Fibroblast of skin of abdomen (primary cell): ENCODE results near the gene AGBL4.

ENCODE experiments used
- DNase-seq: peaks from one replicate; pipeline ENCODE4 v3.0.0-alpha.2; 2013

AGBL4 gene

DNA sequence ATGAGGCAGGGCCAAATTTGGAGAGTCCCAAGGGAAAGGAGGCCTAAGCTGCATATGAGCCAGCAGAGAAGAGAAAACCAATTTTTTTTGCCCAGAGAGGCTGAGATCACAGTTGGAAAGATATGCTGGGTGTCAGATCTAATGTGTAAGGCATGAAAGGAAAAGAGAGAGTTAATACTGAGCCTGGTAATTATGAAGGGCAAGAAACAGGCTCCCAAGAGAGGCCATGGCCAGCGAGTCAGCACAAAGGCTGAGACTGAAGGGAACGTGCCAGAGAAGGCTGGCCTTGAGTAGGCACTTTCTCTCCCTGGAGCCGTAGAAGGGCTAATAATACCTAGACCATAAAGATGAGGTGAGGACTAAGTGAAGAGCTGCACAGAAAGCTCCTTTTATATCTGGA lies 1215.3 kb downstream of the AGBL4 start:
- no peak for DNase-seq

DNA sequence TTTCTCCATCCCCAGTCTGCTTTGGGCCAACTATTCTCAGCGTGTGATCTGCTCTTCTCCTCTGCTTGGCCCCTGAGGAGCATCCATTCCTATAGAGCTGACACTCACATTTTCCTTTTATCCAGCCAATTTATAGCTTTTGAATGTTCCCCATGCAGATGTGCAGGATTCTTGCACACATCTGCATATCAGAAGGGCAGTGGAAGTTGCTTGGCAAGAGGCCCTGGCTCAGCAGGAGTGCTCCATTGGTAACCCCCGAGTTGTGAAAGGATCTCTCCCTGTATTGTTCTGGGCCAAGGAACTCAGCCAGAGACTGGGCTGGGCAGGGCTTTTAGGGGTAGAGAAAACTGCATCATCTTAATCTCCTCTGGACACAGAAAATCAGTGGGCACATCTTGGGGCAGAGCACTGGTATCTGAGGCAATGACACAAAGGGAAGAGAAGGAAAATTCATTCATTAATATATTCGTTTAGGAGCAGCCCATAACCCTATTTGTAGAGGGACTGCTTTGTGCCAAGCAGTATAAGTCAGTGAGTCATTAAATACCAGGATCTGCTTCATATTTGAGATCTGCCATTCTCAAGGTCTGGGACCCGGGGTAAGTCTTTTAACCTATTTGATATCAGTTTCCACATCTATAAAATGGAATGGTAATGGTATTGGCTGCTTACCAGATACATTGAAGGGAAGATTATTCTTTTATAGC lies 1216.0 kb downstream of the AGBL4 start:
- no peak for DNase-seq

DNA sequence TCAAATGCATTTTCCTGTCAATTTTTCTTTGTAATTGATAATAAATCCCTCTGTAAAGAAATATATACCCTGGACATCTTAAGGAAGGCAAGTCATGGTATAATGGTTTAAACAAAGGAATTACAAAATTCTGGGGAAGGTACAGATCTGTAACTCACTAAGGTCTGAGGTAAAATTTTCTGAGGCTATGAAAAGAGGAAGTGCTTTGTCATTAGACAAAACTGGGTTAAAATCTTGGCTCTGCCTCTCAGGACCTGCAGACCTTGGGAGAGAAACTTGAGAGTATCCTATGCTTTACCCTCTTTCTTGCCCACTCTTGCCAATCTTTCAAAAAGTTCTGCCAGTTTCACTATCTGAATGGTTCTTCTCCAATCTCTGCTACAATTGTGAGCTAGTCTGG lies 1220.3 kb downstream of the AGBL4 start:
- DNase-seq: no peak

DNA sequence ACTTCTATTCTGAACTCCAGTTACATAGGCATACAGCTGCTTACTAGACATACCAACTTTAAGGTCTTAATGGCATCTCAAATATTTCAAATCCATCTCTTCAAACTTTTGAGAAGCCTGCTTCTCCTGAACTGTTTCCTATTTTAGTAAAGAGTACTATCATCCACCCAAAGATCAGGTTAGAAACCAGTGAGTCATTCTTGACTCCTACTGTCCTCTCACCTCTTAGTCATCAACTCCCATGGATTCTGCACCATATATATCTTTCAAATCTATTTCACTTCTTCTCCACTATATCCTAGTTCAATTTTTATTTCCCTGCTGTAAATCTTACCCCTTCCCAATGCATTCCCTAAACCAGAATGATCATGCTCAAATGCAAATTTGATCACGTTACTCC lies 1228.9 kb downstream of the AGBL4 start:
- peak; percentile 22 for DNase-seq

DNA sequence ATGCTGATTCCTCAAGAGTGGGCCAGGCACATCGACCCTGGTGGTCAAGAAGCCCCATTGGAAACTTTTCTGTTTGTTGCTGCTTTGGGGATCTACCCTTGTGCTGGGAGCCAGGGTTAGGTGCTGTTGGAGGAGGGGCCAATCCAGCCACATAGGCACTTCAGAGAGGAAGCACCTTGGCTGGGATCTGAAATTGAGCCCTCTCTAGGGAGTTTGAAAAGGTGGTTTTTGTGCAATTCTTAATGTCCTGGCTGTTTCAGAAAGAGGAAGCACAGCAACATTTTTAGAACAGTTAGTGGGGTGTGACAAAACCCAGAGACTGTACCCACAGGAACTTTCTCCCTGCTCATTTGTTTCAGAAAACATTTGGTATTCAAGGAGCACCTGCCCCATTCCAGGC lies 1229.9 kb downstream of the AGBL4 start:
- DNase-seq: no peak

DNA sequence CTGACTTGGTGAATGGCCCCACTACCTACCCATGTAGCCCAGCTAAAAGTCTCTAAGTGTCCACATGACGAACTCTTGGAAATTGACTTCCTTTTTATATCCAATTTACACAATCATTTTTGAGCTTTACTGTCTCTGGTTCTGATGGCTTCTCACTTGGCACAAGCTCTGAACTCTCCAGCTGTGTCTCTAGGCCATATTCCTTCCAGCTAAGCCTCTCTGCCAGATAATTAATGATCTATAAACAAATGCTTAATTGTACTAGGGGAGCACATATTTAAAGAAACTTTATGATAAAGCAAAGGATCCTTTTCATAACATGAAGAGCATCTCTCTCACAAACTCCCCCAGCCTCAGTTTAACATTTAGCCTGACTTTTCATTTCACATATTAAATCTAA lies 1230.8 kb downstream of the AGBL4 start:
- no peak for DNase-seq

DNA sequence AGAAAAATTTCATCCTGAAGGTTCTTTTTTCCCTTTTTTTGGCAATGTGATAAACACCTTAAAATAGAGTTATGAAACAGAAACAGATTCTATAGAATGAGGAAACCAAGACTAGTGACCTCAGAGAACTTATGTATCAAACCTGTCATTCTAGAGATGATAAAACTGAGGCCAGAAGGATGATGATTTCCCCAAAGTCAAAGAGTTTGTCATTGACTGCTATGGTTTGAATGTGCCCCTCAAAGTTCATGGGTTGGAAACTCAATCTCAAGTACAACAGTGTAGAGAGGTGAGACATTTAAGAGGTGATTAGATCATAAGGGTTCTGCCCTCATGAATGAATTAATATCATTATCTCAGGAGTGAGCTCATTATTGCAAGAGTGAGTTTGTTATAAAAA lies 1233.4 kb downstream of the AGBL4 start:
- DNase-seq: no peak

DNA sequence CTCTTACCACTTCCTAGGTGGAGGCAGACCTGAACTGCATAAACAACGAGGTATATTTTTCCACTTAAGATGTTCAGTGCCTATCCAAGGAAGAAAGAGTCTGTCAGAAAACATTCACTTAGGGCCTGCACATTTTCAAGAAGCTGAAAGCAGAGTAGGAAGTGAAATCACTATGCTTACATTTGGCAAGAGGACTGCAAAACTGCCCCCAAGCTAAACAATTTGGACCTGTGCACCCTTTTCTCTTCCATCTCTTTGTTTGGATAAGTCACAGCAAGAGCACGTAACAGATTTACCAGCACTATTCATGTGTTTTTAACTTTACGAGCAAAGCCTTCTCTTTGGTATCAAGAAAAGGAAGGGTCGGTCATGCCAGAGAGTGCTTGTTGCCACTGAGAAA lies 1233.9 kb downstream of the AGBL4 start:
- no peak for DNase-seq

DNA sequence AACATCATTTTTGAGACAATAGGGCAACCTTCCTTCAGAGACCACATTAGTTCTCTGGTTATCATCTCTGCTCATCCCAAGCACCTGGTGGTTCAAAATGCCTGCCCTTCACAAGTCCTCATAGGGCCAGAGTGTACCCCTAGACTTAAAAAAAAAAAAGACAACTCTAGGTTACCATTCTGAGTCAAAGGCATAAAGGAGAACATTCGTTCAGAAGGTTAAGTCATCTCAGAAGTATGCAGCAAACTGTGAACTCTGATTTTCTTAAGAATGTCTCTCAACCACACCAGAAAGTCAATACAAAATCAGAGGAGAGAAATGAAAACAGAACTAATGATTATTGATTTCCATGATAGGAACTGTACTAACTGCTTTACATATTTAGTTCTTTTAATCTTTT lies 1237.9 kb downstream of the AGBL4 start:
- no peak for DNase-seq

DNA sequence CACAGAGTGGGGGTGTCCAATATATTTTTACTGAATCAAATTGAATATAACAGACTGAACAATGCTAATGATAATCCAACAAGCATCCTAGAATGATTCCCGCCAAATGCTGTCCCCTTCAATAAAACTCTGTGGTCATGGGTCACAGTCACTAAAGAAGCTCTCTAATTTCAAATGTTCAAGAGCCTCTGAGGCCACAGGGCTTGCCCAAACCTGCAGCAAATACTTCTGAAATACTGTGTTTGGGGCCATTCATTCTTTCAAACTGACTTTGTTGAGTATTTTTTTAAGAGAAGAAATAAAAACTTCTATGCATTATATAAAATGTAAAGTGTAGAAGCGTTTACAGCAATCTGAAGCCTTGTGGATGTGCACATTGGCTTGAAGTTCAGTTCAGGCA lies 1239.5 kb downstream of the AGBL4 start:
- no peak for DNase-seq

DNA sequence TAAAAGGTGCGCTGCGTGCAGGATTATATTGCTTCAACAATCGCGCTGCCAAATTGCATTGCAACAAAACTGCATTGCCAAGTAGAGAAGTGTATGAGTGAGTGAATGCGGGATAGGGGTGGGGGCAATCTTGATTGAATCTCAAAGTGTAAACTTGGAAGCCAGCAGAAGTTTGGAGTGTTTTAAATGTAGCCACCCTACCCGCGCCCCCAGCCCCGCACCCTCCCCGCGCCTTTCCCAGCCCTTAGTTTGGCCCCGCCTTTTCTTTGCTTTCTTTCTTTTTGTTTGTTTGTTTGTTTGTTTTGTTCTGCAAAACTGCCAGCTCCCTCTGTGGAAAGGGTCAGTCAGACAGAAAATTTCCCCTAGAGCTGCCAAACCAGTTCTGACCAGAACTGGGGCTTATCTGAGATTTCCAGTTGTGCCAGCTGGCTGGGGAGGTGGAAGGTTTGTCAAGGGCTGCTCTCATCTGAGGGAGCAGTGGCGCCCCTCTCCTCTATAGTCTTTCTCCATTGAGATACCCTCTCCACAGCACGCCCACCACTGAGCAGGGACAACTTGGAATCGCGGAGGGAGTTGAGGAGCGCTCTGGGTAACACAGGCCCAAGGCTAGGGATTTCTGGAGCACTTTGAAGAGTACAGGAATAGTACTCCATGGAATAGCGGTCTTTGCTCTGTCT lies 1246.4 kb downstream of the AGBL4 start:
- DNase-seq: no peak

DNA sequence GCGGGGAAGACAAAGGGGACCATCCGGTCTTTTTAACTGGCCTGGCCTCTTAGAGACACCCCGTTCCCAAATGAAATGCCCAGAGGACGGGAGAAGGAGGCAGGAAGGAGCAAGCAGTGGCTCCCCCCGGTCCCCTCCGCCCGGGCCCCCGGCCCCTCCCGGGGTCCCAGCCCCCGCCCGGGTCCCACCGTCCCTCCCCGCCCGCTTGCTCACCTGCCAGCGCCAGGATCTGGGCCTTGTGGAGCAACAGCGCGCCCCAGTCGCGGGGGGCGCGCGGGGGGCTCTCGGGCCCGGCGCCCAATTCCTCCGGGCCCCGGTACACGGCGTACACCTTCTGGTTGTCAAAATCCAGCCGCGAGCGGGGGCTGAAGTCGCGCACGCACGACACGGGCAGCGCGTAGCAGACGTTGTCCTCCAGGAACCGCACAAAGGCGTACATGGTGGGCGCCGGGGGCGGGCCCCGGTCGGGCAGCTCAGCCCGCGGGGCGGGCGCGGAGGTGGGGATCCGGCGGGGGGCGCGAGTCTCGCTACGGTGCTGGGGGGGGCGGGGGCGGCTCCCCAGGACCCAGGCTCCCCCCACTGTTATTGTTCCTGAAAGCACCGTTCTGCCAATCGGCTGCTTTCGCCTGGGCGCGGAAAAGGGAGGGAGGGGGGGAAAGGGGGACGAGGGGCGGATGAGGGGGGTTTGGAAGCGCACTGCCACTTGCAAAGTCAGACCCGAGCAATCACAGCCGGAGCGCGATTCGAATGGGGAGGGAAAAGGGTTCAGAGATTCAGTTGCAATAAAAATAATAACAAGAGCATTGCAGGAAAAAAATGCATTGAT lies 1247.1 kb downstream of the AGBL4 start, which contains the start of gene BEND5:
BEND5 (minus strand) TSS at position 499 of the 826 bp plus-strand sequence; CDS start at position 439, 60 bp downstream.
- DNase-seq: peak; percentile 76

DNA sequence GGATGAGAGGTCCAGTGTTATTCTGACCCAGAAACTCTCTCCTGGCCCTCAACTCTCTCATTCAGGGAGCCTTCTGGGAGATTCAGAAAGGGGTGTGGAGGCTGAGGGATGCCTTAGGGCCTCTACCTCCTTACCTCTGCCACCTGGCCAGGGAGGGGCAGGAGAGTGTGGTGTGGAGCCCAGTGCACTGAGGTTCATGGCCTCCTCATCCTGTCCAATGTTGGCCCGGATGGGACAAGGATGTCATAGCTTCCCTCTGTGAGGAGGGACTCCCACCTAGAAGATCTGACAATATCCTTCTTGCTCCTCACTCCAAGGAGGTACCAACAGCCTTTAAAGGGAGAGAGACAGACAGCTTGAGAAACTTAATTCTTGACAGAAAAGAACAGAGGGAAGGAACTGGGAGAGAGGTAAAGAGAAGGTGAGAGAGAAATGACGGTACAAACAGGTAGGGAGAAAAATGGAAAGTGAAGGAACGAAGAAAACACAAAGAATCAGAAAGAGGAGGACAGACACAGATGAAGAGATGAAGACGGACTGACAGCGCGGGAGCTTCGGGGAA lies 1247.8 kb downstream of the AGBL4 start:
- no peak for DNase-seq

DNA sequence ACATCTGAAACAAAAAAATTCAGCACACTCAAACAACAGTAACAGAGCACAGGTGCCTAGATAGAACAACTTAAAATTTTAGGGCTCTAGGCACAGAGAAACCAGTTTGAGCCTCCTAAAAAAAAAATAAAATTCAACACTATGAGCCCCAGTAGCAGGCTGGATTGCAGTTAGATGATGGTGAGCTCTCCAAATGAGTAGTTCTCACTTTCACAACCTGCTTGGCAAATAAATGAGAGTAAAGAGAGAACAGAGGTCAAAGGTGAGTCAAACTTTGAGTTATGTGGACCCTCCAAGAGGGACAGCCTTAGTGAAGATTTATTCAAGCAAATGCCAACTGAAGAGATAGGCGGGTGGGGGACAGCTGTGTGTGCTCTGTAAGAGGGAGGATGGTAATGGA lies 1250.6 kb downstream of the AGBL4 start:
- no peak for DNase-seq

DNA sequence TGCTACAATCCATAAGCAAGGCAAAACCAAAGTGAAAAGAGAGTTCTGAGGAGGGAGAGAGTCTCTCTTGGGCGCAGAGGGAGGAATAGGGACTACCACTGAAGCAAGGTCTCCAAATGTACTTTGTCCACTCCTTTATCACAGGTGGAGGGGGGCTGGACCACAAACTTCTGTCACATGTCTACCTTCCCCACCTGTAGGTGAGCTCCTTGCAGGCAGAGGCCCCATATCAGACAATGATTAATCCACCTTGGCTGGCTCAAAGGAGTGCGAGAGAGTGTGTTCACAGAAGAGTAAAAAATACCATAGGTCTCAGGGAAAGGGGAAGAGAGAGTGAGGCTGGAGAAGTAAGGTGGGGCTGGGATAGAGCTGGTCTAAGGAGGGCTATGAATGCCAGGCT lies 1251.5 kb downstream of the AGBL4 start:
- no peak for DNase-seq

DNA sequence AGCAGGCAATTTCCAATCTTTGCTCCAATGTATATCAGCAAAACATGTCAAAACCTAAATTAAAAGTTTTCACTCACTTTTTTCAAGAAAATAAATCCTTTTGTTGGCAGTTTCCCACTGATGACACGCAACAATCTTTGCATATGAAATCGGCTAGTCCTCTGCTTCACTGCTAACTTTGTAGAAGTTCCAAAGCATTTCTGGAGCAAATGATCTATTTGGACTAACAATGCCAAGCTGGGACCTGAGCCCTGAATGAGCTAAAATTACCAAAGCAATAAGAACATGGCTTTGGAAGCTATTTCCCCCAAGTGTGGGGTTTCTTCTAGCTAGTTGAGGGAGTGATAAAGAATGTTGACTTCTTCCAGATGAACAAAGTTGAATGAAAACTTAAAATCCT lies 1252.2 kb downstream of the AGBL4 start:
- no peak for DNase-seq

DNA sequence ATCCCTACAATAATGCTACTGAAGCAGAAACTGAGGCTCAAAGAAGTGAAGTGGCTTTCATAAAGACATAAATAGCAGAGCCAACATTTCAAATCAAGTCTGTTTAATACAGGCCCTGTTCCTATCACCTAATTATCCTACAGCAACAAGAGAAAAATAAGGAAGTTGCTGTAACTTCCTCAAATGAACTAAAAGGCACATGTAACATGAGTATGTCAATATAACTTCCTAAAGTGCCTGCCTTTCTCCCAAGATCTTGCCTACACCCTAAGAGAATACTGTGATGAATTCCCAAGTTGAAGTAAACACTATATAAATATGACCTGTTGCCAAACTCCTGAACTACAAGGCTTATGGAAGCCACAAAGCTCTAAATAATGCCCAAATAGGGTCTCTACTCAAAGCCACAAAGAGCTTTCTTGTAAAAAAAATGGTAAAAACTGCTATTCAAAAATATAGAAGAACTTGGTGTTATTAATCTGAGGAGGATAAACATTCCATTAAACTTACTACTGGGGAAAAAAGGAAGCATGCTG lies 1255.7 kb downstream of the AGBL4 start:
- DNase-seq: no peak

DNA sequence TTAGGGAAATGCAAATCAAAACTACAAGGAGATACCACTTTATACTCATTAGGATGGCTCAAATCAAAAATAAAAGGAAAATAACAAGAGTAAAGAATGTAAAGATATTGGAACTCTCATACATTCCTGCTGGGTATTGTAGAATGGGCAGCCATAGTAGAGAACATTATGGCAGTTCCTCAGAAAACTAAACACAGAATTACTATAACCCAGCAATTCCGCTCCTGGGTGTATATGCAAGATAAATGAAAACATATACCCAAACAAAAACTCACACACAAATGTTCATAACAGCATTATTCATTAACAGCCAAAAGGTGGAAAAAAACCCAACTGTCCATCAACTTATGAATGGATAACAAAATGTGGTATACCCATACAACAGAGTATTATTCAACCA lies 1258.4 kb downstream of the AGBL4 start:
- no peak for DNase-seq

DNA sequence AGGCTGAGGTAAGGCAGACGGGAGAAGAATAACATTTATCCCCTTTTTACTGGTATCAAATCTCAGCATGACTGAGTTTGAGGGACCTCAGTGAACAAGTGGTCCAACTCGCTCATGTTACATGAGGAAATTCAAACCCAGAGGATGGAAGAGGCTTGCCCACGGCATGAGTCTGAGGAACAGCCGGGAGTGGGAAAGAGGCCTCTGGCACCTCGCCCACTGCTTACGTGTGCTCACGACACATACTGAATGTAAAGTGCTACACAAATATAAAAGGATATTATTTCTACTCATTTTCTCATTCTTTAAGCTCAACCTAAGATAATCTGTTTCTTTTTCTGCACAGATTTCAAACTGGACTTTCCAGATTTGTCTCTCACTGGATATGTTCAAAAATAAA lies 1261.8 kb downstream of the AGBL4 start:
- DNase-seq: peak; percentile 58

DNA sequence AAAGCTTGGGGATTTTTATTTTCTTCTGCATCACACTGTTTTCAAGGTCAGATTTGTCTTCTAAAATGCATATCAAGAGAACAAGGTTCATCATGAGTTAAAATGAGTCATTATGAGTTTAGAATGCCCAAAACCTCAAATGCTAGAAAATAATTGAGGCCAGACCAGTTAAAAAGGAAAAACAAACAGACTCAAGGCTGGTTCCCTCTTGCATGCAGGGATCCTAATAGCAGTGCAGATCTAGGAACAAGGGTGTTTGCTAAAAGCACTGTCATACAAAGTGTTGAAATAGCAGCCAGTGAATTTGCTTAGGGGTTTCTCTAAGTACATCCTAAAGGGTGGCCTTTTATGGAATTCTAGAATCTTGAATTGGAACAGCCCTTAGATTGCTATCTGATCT lies 1262.3 kb downstream of the AGBL4 start:
- peak; percentile 74 for DNase-seq

DNA sequence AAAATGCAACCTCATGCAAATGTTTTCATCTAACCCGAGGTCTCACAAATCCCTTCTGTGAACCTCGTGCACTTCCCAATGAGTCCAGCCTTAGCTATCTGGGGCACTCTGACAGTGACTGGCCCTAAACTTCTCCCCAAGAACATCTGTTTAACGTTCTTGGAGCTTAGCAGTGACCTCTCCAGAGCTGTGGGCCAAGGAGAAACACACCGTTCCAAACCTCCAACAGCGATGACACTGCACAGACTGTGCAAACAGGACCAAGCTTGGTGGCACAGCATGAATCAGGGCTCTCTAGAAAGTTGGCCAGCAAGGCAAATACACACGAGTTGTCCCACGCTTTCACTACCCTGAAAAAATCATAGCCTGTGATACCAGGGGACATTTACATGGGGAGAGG lies 1262.9 kb downstream of the AGBL4 start:
- no peak for DNase-seq

DNA sequence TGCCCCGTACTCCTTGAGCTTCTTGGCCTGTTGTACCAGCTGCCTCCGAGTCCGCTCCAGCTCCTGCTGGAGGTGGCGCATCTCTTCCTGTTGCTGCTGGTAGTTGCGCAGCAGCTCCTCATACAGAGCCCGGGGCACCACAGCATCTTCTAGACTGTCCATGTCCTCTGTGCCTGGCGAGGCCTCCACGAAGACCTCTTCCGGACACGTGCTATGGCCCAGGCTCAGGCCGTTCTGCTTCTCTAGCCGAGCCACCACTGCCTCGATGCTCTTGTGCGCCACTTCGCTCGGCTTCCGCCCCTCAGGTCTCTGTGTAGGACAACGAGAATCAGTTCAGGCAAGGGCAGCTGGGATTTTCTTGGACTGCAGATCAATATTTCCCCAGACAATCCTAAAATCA lies 1264.8 kb downstream of the AGBL4 start:
- no peak for DNase-seq

DNA sequence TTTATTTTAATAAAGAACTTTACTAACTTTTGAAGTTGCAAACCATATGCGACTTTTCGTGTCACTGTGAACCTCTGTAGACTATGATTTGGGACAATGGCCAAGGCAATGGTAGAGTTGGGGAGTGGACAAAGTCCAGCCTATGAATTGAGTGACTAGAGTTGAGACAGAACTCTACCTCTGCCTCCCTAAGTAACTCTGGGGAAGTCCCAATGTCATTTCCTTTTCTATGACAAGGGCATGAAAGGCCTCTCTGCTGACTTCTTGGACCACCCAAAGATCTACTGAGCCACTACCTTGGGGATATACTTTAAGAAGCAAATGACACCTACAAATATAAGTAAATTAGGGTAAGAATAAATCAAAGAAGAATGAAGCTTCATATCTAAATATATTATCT lies 1266.4 kb downstream of the AGBL4 start:
- no peak for DNase-seq
